ENCODE measurements around the gene GRN. TPM values are rescaled to one million over a fixed set of nuclear protein-coding genes. Genes with fewer than 3 reads are reported as not detected.

Gene GRN
- total RNA-seq, 1 donor from 2014 or later: 327 TPM

DNA sequence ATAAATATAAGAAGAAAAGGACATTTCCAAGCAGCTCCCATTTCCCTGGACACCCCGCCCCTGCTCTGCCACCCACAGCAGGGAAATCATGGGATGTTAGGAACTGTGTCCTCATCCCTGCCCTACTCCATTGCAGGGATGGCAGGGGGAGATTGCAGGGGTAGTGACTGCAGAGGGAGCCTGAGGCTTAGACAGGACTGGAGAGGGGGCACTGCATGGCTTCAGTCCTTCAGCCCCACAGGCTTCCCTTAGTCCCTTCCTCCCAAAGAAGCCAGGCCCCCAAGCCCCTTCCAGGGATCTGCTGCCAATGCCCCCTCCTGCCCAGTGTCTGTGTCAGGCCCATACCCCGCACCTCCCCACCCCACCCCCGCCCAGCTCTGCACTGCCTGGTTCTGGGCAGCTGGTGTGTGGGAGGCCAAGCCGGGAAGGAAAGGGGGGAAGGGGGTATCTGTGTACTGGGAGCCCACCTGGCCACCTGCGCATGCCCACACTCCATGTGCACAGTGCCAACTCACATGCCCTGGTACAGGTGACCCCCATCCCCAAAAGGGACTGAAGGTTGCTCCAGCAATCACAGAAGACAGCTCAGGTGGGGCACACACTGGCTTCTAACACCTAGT lies 33.4 kb upstream of the GRN start:
- no peak overlapping the region for H3K27ac ChIP-seq (ENCODE audit: low read depth, low read length)
- no peaks in the 10 kb centered on the region for H3K79me2 ChIP-seq (ENCODE audit: insufficient read depth, low read length)
- H3K9ac ChIP-seq (ENCODE audit: low read length): no peak overlapping the region
- H3K27me3 Mint-ChIP-seq (ENCODE audit: low read depth, unreplicated experiment): peaks cover 40% of the 10 kb centered on the region
- TF ChIP-seq, protein P1, sequence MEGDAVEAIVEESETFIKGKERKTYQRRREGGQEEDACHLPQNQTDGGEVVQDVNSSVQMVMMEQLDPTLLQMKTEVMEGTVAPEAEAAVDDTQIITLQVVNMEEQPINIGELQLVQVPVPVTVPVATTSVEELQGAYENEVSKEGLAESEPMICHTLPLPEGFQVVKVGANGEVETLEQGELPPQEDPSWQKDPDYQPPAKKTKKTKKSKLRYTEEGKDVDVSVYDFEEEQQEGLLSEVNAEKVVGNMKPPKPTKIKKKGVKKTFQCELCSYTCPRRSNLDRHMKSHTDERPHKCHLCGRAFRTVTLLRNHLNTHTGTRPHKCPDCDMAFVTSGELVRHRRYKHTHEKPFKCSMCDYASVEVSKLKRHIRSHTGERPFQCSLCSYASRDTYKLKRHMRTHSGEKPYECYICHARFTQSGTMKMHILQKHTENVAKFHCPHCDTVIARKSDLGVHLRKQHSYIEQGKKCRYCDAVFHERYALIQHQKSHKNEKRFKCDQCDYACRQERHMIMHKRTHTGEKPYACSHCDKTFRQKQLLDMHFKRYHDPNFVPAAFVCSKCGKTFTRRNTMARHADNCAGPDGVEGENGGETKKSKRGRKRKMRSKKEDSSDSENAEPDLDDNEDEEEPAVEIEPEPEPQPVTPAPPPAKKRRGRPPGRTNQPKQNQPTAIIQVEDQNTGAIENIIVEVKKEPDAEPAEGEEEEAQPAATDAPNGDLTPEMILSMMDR (IDR thresholded peaks at IDR 0.05; ENCODE audit: insufficient read depth, low read depth, low read length): no peak
- TF ChIP-seq EZH2 (IDR thresholded peaks at IDR 0.05; ENCODE audit: insufficient read depth, low read length): no peak
- no peak overlapping the region for H3K4me3 ChIP-seq (ENCODE audit: insufficient read depth, low read depth, low read length)
- no peaks in the 10 kb centered on the region for H3K9me3 Mint-ChIP-seq (ENCODE audit: unreplicated experiment)
- no peaks in the 10 kb centered on the region for H3K9me3 ChIP-seq (ENCODE audit: insufficient read depth, low read depth, low read length)
- no peak overlapping the region for H3K4me2 ChIP-seq (ENCODE audit: low read length)
- H4K20me1 ChIP-seq (ENCODE audit: insufficient read depth, low read length): peaks cover 4% of the 10 kb centered on the region
- H3K27me3 ChIP-seq (ENCODE audit: insufficient read depth, low read length): peaks cover 34% of the 10 kb centered on the region
- no peak overlapping the region for H3K27ac Mint-ChIP-seq (ENCODE audit: unreplicated experiment)
- no peak for FAIRE-seq
- H3K36me3 ChIP-seq (ENCODE audit: insufficient read depth, low read length): no peaks in the 10 kb centered on the region
- H3K4me1 ChIP-seq (ENCODE audit: insufficient read depth, low read length): peaks cover 3% of the 10 kb centered on the region
- H2AFZ ChIP-seq (ENCODE audit: low read depth, low read length): no peak overlapping the region
- peaks cover 2% of the 10 kb centered on the region for H3K36me3 Mint-ChIP-seq (ENCODE audit: low read depth, unreplicated experiment)
- peaks cover 4% of the 10 kb centered on the region for H3K4me1 Mint-ChIP-seq (ENCODE audit: low read depth, unreplicated experiment)
- no peak overlapping the region for H3K4me3 Mint-ChIP-seq (ENCODE audit: unreplicated experiment)
- no peak for DNase-seq (ENCODE audit: low read depth)

DNA sequence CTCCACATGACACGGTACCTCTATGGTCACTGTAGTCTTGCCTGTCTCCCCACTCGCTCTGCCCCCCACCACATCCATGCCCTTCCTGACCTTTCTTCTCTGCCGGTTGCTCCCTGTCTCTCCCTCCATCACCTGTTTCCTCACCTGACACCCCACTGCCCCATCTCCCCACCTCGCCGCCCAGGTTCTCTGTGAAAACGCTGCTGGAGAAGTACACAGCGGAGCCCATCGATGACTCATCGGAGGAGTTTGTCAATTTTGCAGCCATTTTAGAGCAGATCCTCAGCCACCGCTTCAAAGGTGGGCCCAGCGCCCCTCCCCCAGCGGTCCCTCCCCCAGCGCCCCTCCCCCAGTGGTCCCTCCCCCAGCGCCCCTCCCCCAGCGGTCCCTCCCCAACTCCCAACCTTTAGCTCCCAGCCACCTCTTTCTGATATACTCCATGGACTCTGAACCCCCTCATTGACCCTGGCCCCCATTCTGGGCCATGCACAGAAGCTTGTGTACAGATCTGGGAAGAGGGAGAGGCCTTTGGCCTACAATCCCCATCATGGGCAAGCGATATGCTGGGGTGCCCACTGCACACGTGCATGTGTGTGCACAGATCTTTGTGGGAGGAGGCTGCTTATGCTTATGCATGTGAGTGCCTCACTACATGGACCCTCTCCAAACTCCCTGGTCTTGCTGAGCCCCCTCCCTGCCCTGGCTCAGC lies 32.6 kb upstream of the GRN start:
- DNase-seq (ENCODE audit: low read depth) (no peak), FAIRE-seq (no peak)
- Histone ChIP-seq H3K9me3 (ENCODE audit: insufficient read depth, low read depth, low read length) (no peaks in the 10 kb centered on the region), H4K20me1 (ENCODE audit: insufficient read depth, low read length) (peaks cover 8% of the 10 kb centered on the region), H3K79me2 (ENCODE audit: insufficient read depth, low read length) (no peaks in the 10 kb centered on the region), H3K4me3 (ENCODE audit: insufficient read depth, low read depth, low read length) (no peak overlapping the region), H2AFZ (ENCODE audit: low read depth, low read length) (no peak overlapping the region), H3K4me2 (ENCODE audit: low read length) (no peak overlapping the region), H3K27ac (ENCODE audit: low read depth, low read length) (no peak overlapping the region), H3K27me3 (ENCODE audit: insufficient read depth, low read length) (peaks cover 30% of the 10 kb centered on the region), H3K9ac (ENCODE audit: low read length) (no peak overlapping the region), H3K4me1 (ENCODE audit: insufficient read depth, low read length) (peaks cover 3% of the 10 kb centered on the region), H3K36me3 (ENCODE audit: insufficient read depth, low read length) (no peaks in the 10 kb centered on the region)
- no peak overlapping the region for H3K4me3 Mint-ChIP-seq (ENCODE audit: unreplicated experiment)
- peaks cover 4% of the 10 kb centered on the region for H3K4me1 Mint-ChIP-seq (ENCODE audit: low read depth, unreplicated experiment)
- H3K36me3 Mint-ChIP-seq (ENCODE audit: low read depth, unreplicated experiment): peaks cover 4% of the 10 kb centered on the region
- TF ChIP-seq EZH2 (IDR thresholded peaks at IDR 0.05; ENCODE audit: insufficient read depth, low read length): no peak
- TF ChIP-seq, protein P1 (IDR thresholded peaks at IDR 0.05; ENCODE audit: insufficient read depth, low read depth, low read length): no peak
- H3K27me3 Mint-ChIP-seq (ENCODE audit: low read depth, unreplicated experiment): peaks cover 42% of the 10 kb centered on the region
- no peak overlapping the region for H3K27ac Mint-ChIP-seq (ENCODE audit: unreplicated experiment)
- H3K9me3 Mint-ChIP-seq (ENCODE audit: unreplicated experiment): peaks cover 3% of the 10 kb centered on the region

DNA sequence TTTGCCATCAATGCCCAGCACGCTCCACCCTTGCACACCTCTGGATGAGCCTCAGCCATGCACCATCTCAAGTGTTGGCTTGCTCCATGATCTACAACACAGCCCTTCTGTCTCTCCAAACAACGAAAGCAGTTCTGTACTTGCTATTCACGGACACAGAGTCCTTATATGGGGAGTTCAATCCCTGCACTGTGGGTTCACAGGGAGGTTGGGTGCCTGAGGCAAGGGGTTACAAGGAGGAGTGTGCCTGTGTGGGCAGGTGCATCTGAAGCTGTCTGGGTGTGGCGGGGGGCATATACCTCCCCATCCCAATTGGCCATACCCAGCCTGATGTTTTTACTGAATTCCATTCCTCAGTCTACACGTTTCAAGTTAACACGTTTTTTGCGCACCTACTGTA lies 31.1 kb upstream of the GRN start:
- Histone ChIP-seq H2AFZ (ENCODE audit: low read depth, low read length) (no peak overlapping the region), H4K20me1 (ENCODE audit: insufficient read depth, low read length) (peaks cover 12% of the 10 kb centered on the region), H3K4me2 (ENCODE audit: low read length) (no peak overlapping the region), H3K36me3 (ENCODE audit: insufficient read depth, low read length) (no peaks in the 10 kb centered on the region), H3K27ac (ENCODE audit: low read depth, low read length) (no peak overlapping the region), H3K9me3 (ENCODE audit: insufficient read depth, low read depth, low read length) (no peaks in the 10 kb centered on the region), H3K9ac (ENCODE audit: low read length) (no peak overlapping the region), H3K27me3 (ENCODE audit: insufficient read depth, low read length) (peaks cover 29% of the 10 kb centered on the region), H3K79me2 (ENCODE audit: insufficient read depth, low read length) (no peaks in the 10 kb centered on the region), H3K4me3 (ENCODE audit: insufficient read depth, low read depth, low read length) (no peak overlapping the region), H3K4me1 (ENCODE audit: insufficient read depth, low read length) (no peaks in the 10 kb centered on the region)
- DNase-seq (ENCODE audit: low read depth) (no peak), FAIRE-seq (no peak)
- H3K4me1 Mint-ChIP-seq (ENCODE audit: low read depth, unreplicated experiment): peaks cover 4% of the 10 kb centered on the region
- H3K27ac Mint-ChIP-seq (ENCODE audit: unreplicated experiment): no peak overlapping the region
- peaks cover 6% of the 10 kb centered on the region for H3K36me3 Mint-ChIP-seq (ENCODE audit: low read depth, unreplicated experiment)
- no peak overlapping the region for H3K4me3 Mint-ChIP-seq (ENCODE audit: unreplicated experiment)
- no peak for TF ChIP-seq EZH2 (IDR thresholded peaks at IDR 0.05; ENCODE audit: insufficient read depth, low read length)
- TF ChIP-seq, protein P1 (IDR thresholded peaks at IDR 0.05; ENCODE audit: insufficient read depth, low read depth, low read length): no peak
- peaks cover 45% of the 10 kb centered on the region for H3K27me3 Mint-ChIP-seq (ENCODE audit: low read depth, unreplicated experiment)
- H3K9me3 Mint-ChIP-seq (ENCODE audit: unreplicated experiment): peaks cover 4% of the 10 kb centered on the region

Data from astrocyte (in vitro differentiated cells and primary cell).